Middle frontal gyrus (tissue), 1 donor: ENCODE results near the gene TSPAN18.

ENCODE experiments used
- DNase-seq: peaks from one replicate; pipeline ENCODE4 v3.0.0-alpha.2; 2015; ENCODE audit warnings: low spot score; ENCODE audit errors: extremely low spot score

Gene TSPAN18

GRCh38 chr11:44777209-44778194, 50.7 kb downstream of the TSPAN18 start:
- no peak for DNase-seq

GRCh38 chr11:44778195-44779100, 51.7 kb downstream of the TSPAN18 start:
- no peak for DNase-seq

GRCh38 chr11:44779736-44780520, 53.2 kb downstream of the TSPAN18 start:
- no peak for DNase-seq

GRCh38 chr11:44780940-44781631, 54.3 kb downstream of the TSPAN18 start:
- DNase-seq: no peak

GRCh38 chr11:44781655-44782054, 54.9 kb downstream of the TSPAN18 start:
- no peak for DNase-seq

GRCh38 chr11:44782478-44782877, 55.7 kb downstream of the TSPAN18 start:
- DNase-seq: no peak

GRCh38 chr11:44784436-44784760, 57.6 kb downstream of the TSPAN18 start:
- no peak for DNase-seq

- no peak for DNase-seq
Measured at GRCh38 chr11:44784851-44785250, 58.1 kb downstream of the TSPAN18 start.

- no peak for DNase-seq
Measured at GRCh38 chr11:44785856-44786607, 59.3 kb downstream of the TSPAN18 start.

- DNase-seq: no peak
Measured at GRCh38 chr11:44787070-44787469, 60.3 kb downstream of the TSPAN18 start.

GRCh38 chr11:44787981-44788380, 61.2 kb downstream of the TSPAN18 start:
- no peak for DNase-seq

- no peak for DNase-seq
Measured at GRCh38 chr11:44788536-44789261, 61.9 kb downstream of the TSPAN18 start.

GRCh38 chr11:44789496-44789895, 62.7 kb downstream of the TSPAN18 start:
- no peak for DNase-seq

GRCh38 chr11:44790211-44790610, 63.4 kb downstream of the TSPAN18 start:
- no peak for DNase-seq

- DNase-seq: no peak
Measured at GRCh38 chr11:44791316-44791925, 64.7 kb downstream of the TSPAN18 start.

GRCh38 chr11:44792171-44792570, 65.4 kb downstream of the TSPAN18 start:
- no peak for DNase-seq

GRCh38 chr11:44793350-44794090, 66.8 kb downstream of the TSPAN18 start:
- DNase-seq: no peak
